T47D (cell line): ENCODE results near the gene SLC6A16.

Source experiments
- DNase-seq, 2 experiments: peaks; one replicate each; pipeline versions ENCODE4 v3.0.0 to v3.0.0-alpha.2; 2011 to 2012; ENCODE audit warnings: low read depth in 1 of 2, low spot score in 1 of 2
- JUND ChIP-seq: IDR thresholded peaks from 2 replicates; pipeline ENCODE4 v1.6.1; 2012; ENCODE audit warnings: low read depth
- in situ Hi-C: cut with HindIII; loops from 2 replicates; pipeline ENCODE4 v1.10.0; 2016; ENCODE audit warnings: low sequenced_read_pairs, low pct_unique_long_range_greater_than_20kb

Gene SLC6A16

GRCh38 chr19:49340865-49341718 lies 16.1 kb upstream of the SLC6A16 start:
- no peak for TF ChIP-seq JUND
- DNase-seq: no peak
- in situ Hi-C loops: no loop called here

- DNase-seq: peak; percentile 53 to 68
- TF ChIP-seq JUND: no peak
- in situ Hi-C loops: no loop called here
Measured at GRCh38 chr19:49340069-49340864, 15.3 kb upstream of the SLC6A16 start.

- DNase-seq: peak; percentile 95 to 97
- no peak for TF ChIP-seq JUND
- in situ Hi-C loops: no loop called here
Measured at GRCh38 chr19:49339301-49340068, 14.5 kb upstream of the SLC6A16 start.

- in situ Hi-C loops: no loop called here
- no peak for TF ChIP-seq JUND
- DNase-seq: peak; percentile 84 to 93
Measured at GRCh38 chr19:49338691-49339300, 13.8 kb upstream of the SLC6A16 start.

GRCh38 chr19:49338023-49338677 lies 13.2 kb upstream of the SLC6A16 start:
- in situ Hi-C loops: no loop called here
- DNase-seq: no peak
- no peak for TF ChIP-seq JUND

- TF ChIP-seq JUND: no peak
- no peak for DNase-seq
- in situ Hi-C loops: no loop called here
Measured at GRCh38 chr19:49337267-49338022, 12.5 kb upstream of the SLC6A16 start.

GRCh38 chr19:49336482-49337266 lies 11.7 kb upstream of the SLC6A16 start:
- no peak for TF ChIP-seq JUND
- in situ Hi-C loops: no loop called here
- DNase-seq: no peak

- no peak for TF ChIP-seq JUND
- in situ Hi-C loops: no loop called here
- DNase-seq: no peak
Measured at GRCh38 chr19:49335784-49336481, 10.9 kb upstream of the SLC6A16 start.

GRCh38 chr19:49335071-49335783 lies 10.2 kb upstream of the SLC6A16 start, which contains the start of gene CD37:
Gene CD37, plus strand, starts transcription at chr19:49335406. Its CDS starts 135 bp downstream, at chr19:49335541.
- in situ Hi-C loops: no loop called here
- no peak for DNase-seq
- no peak for TF ChIP-seq JUND
